GM12891 (cell line): ENCODE data around the gene SRP68.

ENCODE experiments used
- POLR2A ChIP-seq: IDR thresholded peaks from 2 replicates; pipeline ENCODE4 v1.6.1; 2011; ENCODE audit warnings: low read depth, low read length, control low read depth
- POLR2AphosphoS5 ChIP-seq: IDR thresholded peaks from 2 replicates; pipeline ENCODE4 v1.6.1; 2011; ENCODE audit warnings: low read depth, low read length, control low read depth
- TAF1 ChIP-seq: IDR thresholded peaks from 2 replicates; pipeline ENCODE4 v1.6.1; 2011; ENCODE audit warnings: low read depth, low read length, control low read depth

DNA sequence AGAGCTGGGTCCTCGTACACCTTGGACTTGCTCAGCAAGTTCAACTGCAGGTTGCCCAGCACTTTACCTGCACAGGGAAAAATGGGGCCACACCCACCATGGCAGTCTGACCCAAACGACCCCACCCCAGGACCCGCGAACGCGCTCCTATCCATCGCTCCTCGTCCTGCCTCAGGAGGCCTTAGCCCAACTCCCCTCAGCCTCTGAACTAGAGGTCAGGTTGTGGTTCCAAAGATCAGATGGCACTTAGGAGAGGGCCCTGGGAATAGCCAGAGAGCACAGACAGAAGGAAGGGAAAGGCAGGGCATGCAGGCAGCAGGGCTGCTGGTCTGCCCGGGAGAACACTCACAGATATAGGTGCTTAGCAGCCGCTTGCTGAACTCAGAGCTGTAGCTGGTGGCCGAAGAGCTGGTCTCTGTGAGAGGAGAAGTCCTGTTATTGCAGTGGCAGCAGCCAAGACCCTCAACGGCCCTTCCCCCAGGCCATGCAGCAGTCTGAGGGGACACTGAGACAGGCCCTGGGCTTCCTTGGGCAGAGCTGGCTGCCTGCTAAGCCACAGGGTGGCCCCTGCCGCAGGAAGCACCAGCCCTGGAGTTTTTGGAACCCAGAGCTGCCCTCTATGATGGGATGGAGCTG, 13.5 kb upstream of the SRP68 start:
- no peak for TF ChIP-seq TAF1
- no peak for TF ChIP-seq POLR2AphosphoS5
- no peak for TF ChIP-seq POLR2A
